ENCODE measurements around the gene IGDCC3. TPM values are rescaled to one million over a fixed set of nuclear protein-coding genes. Genes with fewer than 3 reads are reported as not detected.

The IGDCC3 gene
- total and polyA plus RNA-seq, 2 of the 8 experiments (the other 6 are each of a cell fraction or from before 2014, with no cell fraction given): 26.8 to 45.7 TPM

DNA sequence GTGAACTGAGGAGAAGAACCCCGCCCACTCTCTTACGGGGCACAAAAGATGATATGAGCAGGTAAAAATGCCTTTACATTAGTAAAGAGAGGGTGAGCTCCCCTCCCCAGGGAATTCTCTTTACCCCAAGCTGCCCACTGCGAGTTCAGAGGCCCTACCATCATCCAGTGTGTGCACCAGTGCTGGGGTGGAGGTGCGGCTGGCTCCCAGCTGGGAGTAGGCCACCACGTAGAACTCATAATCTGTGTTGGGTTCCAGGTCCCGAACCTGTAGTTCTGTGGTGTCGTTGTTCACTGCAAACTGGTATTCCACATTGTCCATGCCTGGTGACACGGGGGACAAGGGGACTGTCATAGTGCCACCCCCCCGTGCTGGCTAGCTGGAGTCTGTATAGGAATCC lies 17.1 kb upstream of the IGDCC3 start:
- peaks cover 0 to 5% of the 10 kb centered on the region in 2 experiments for H4K20me1 ChIP-seq (replicated peaks in 1 of 2; ENCODE audit: control insufficient read depth in 1 of 2, insufficient read depth in 2 of 2, low read length in 2 of 2)
- H3K27ac ChIP-seq (ENCODE audit: low read depth, low read length): no peak overlapping the region
- H2BK15ac ChIP-seq (ENCODE audit: low read length): no peak overlapping the region
- H4K91ac ChIP-seq (replicated peaks; ENCODE audit: insufficient read length, low read length): no peak overlapping the region
- no peak overlapping the region for H3K18ac ChIP-seq (ENCODE audit: extremely low read depth, low read length)
- ChIA-PET POLR2A (ENCODE audit: partially characterized antibody) (interaction anchor here (0.5 to 2.2 kb wide), 11 partner anchors 10 to 122 kb away, joined by 3 to 9 read pairs (median 4); partner anchors contain the start of gene RNU5B-1), CTCF (ENCODE audit: partially characterized antibody) (interaction anchor here (0.7 to 18.3 kb wide), 12 partner anchors 8 to 122 kb away, joined by 3 to 547 read pairs (median 4); no protein-coding TSS in a partner anchor)
- H3K9ac ChIP-seq (replicated peaks in 1 of 4; ENCODE audit: extremely low read depth in 1 of 4, low read depth in 3 of 4, low read length in 3 of 4): no peak overlapping the region
- H3K23me2 ChIP-seq (ENCODE audit: low read depth, low read length): peaks cover 14% of the 10 kb centered on the region; the same call in 1 of the 2 replicates
- WGBS, 2 experiments (ENCODE audit: extremely low coverage in 1 of 2, insufficient coverage in 1 of 2, insufficient read length in 1 of 2, insufficient replicate concordance in 2 of 2, low coverage in 1 of 2, low lambda C conversion rate in 2 of 2, missing lambda C conversion rate in 1 of 2): 85% methylated on average over 9 of the region's 9 CpGs; no CpG with 5 or more reads in 1 of the 2 experiments
- no peak overlapping the region for H3K4me3 ChIP-seq (ENCODE audit: extremely low read depth in 1 of 4, insufficient read depth in 2 of 4, low read depth in 3 of 4, low read length in 4 of 4)
- H3K56ac ChIP-seq (replicated peaks; ENCODE audit: insufficient read length, low read depth, low read length): no peak overlapping the region
- DNase-seq (ENCODE audit: low read depth in 1 of 2, low spot score in 2 of 2) (no peak), FAIRE-seq (no peak)
- TF ChIP-seq RXRA (IDR thresholded peaks at IDR 0.05; ENCODE audit: insufficient read depth, low read depth, low read length) (no peak), YY1 (IDR thresholded peaks at IDR 0.05; ENCODE audit: low read depth, low read length) (no peak), GTF2F1 (IDR thresholded peaks at IDR 0.05; ENCODE audit: borderline replicate concordance, low read depth, low read length) (no peak), SRF (IDR thresholded peaks at IDR 0.05; ENCODE audit: low read depth, low read length) (no peak)
- H2AFZ ChIP-seq (ENCODE audit: low read length): no peak overlapping the region
- H2BK120ac ChIP-seq (replicated peaks; ENCODE audit: low read depth, low read length): no peak overlapping the region
- no peak overlapping the region for H4K8ac ChIP-seq (ENCODE audit: extremely low read depth, insufficient read depth, low read length)
- H3K4me1 ChIP-seq (replicated peaks in 1 of 4; ENCODE audit: control insufficient read depth in 3 of 4, insufficient read depth in 4 of 4, low read length in 3 of 4): peaks cover 0 to 12% (median 3%) of the 10 kb centered on the region in 4 experiments; a peak in 6 of 7 replicates
- no peak overlapping the region for H2BK5ac ChIP-seq (ENCODE audit: low read depth, low read length)
- no peaks in the 10 kb centered on the region for H3K79me2 ChIP-seq (ENCODE audit: control insufficient read depth in 1 of 2, insufficient read depth in 2 of 2, low read length in 2 of 2)
- no peaks in the 10 kb centered on the region for H3K79me1 ChIP-seq (ENCODE audit: low read depth, low read length)
- no peak overlapping the region for H3K23ac ChIP-seq (ENCODE audit: insufficient read length)
- no peak overlapping the region for H2BK12ac ChIP-seq (ENCODE audit: low read depth, low read length)
- no peaks in the 10 kb centered on the region; a peak in 2 of 8 replicates for H3K36me3 ChIP-seq (ENCODE audit: control insufficient read depth in 2 of 4, insufficient read depth in 4 of 4, low read length in 3 of 4)
- H3K4me2 ChIP-seq (ENCODE audit: insufficient read depth in 1 of 2, low read depth in 2 of 2, low read length in 2 of 2): no peak overlapping the region; a peak in 1 of 4 replicates
- no peak overlapping the region for H3K14ac ChIP-seq (ENCODE audit: insufficient read length)
- H3K4ac ChIP-seq (replicated peaks; ENCODE audit: insufficient read length, low read depth, low read length): no peak overlapping the region
- H3K27me3 ChIP-seq (replicated peaks in 1 of 4; ENCODE audit: control insufficient read depth in 3 of 4, extremely low read depth in 1 of 4, insufficient read depth in 3 of 4, low read length in 3 of 4): peaks cover 14 to 39% (median 35%) of the 10 kb centered on the region in 4 experiments
- no peaks in the 10 kb centered on the region for H3K9me3 ChIP-seq (ENCODE audit: insufficient read depth in 2 of 2, low read depth in 1 of 2, low read length in 1 of 2)
- no peak overlapping the region; the same call in 1 of the 2 replicates for H2AK5ac ChIP-seq (ENCODE audit: low read depth, low read length)
- H2BK20ac ChIP-seq (ENCODE audit: low read length): no peak overlapping the region
- H4K5ac ChIP-seq (ENCODE audit: insufficient read length, low read depth, low read length): no peak overlapping the region

All from H1 (cell line).